Adrenal gland (tissue), 5 donors: ENCODE measurements around the gene MISP3.

Experiments
- POLR2A ChIP-seq, 2 donors: fragments of 450-650 bp; IDR thresholded peaks; one replicate each; pipeline ENCODE4 v1.6.1; 2017; ENCODE audit warnings: antibody characterized with exemption in 2 of 2, mild to moderate bottlenecking in 2 of 2, moderate library complexity in 1 of 2
- TF ChIP-seq, protein P1 (sequence below), 6 experiments: fragments of 450-650 bp in 4 of 6; fragments of 200-600 bp in 2 of 6; sonication (generic) in 1 of 6; IDR thresholded peaks; 1 replicate in 5 of 6; 2 replicates in 1 of 6; pipeline versions ENCODE4 v1.5.1 to v1.8.0; 2016 to 2021; ENCODE audit warnings: antibody characterized with exemption in 6 of 6, mild to moderate bottlenecking in 2 of 6, moderate library complexity in 1 of 6
- donor health status: DM: no; HTN: no; CAD: no.

DNA sequence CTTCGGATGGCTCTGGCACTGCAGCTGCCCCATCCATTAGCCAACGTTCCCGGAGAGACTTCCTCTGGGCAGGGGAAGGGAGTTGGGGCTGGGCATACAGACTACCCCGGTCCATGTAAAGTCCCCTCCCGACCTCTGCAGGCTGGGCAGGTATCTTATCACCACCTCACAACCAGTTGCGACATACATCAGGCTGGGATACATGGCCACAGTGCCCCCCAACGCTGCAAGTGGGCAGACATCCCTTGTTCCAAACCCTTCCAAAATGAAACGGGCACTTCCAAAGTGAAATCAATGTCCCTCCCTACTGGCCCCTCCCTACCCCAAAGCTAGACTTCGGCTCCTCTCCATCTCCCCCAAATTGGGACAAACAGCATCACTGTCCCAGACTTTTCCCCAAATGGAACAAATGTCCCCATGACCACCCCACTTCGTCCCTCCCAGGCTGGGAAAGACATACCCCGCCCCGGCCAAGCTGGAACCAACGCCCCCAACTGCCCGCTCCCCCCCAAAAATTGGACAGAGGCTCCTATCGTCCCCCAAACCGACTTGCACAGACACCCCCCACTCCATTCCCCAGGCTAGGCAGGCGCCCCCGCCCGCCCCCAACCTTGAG, 15.7 kb upstream of the MISP3 start:
- TF ChIP-seq, protein P1, sequence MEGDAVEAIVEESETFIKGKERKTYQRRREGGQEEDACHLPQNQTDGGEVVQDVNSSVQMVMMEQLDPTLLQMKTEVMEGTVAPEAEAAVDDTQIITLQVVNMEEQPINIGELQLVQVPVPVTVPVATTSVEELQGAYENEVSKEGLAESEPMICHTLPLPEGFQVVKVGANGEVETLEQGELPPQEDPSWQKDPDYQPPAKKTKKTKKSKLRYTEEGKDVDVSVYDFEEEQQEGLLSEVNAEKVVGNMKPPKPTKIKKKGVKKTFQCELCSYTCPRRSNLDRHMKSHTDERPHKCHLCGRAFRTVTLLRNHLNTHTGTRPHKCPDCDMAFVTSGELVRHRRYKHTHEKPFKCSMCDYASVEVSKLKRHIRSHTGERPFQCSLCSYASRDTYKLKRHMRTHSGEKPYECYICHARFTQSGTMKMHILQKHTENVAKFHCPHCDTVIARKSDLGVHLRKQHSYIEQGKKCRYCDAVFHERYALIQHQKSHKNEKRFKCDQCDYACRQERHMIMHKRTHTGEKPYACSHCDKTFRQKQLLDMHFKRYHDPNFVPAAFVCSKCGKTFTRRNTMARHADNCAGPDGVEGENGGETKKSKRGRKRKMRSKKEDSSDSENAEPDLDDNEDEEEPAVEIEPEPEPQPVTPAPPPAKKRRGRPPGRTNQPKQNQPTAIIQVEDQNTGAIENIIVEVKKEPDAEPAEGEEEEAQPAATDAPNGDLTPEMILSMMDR (IDR thresholded peaks at IDR 0.05) = no peak
- no peak for TF ChIP-seq POLR2A (IDR thresholded peaks at IDR 0.05)
